ENCODE measurements around the gene RAD51AP2.

Gene RAD51AP2

GRCh38 chr2:17483496-17483895 lies 34.7 kb downstream of the RAD51AP2 start:
- TF ChIP-seq, protein P1, sequence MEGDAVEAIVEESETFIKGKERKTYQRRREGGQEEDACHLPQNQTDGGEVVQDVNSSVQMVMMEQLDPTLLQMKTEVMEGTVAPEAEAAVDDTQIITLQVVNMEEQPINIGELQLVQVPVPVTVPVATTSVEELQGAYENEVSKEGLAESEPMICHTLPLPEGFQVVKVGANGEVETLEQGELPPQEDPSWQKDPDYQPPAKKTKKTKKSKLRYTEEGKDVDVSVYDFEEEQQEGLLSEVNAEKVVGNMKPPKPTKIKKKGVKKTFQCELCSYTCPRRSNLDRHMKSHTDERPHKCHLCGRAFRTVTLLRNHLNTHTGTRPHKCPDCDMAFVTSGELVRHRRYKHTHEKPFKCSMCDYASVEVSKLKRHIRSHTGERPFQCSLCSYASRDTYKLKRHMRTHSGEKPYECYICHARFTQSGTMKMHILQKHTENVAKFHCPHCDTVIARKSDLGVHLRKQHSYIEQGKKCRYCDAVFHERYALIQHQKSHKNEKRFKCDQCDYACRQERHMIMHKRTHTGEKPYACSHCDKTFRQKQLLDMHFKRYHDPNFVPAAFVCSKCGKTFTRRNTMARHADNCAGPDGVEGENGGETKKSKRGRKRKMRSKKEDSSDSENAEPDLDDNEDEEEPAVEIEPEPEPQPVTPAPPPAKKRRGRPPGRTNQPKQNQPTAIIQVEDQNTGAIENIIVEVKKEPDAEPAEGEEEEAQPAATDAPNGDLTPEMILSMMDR (conservative IDR thresholded peaks at IDR 0.05; ENCODE audit: low read depth, low read length) = no peak
- Histone ChIP-seq H3K36me3 (ENCODE audit: insufficient read depth) (no peaks in the 10 kb centered on the region), H3K9ac (no peak overlapping the region), H4K20me1 (ENCODE audit: insufficient read depth) (no peaks in the 10 kb centered on the region), H3K27me3 (ENCODE audit: insufficient read depth, low read depth) (no peaks in the 10 kb centered on the region), H2AFZ (ENCODE audit: low read depth) (no peak overlapping the region), H3K79me2 (ENCODE audit: insufficient read depth, low read depth) (no peaks in the 10 kb centered on the region), H3K4me2 (no peak overlapping the region), H3K4me1 (ENCODE audit: low read depth, poor library complexity, severe bottlenecking) (no peaks in the 10 kb centered on the region), H3K27ac (no peak overlapping the region), H3K4me3 (IDR thresholded peaks at IDR 0.05; ENCODE audit: insufficient read depth, low read depth, low read length) (no peak overlapping the region)

DNA sequence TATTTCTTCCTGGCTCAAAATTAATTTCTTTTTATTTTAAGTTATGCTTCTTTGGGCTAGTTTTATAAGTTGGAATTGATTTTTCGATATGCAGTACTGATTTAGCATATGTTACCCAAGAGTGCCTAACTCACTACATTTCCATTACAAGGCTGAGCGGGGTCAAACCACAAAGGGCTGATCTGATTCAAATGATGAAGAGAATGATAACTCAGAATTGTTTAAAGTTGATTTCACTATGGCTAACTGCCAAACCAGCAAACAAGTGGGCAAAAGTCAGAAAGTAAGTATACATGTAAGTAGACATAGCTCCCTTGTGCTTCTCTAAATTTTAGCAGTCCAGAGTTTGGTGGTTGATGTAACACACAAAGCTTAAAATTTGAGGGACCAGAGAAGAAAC lies 35.6 kb downstream of the RAD51AP2 start:
- no peak overlapping the region for H3K4me3 ChIP-seq (IDR thresholded peaks at IDR 0.05; ENCODE audit: insufficient read depth, low read depth, low read length)
- no peak overlapping the region for H2AFZ ChIP-seq (ENCODE audit: low read depth)
- H3K36me3 ChIP-seq (ENCODE audit: insufficient read depth) = no peaks in the 10 kb centered on the region
- TF ChIP-seq, protein P1 (conservative IDR thresholded peaks at IDR 0.05; ENCODE audit: low read depth, low read length) = no peak
- no peak overlapping the region for H3K4me2 ChIP-seq
- no peaks in the 10 kb centered on the region for H4K20me1 ChIP-seq (ENCODE audit: insufficient read depth)
- H3K9ac ChIP-seq = no peak overlapping the region
- H3K79me2 ChIP-seq (ENCODE audit: insufficient read depth, low read depth) = no peaks in the 10 kb centered on the region
- H3K4me1 ChIP-seq (ENCODE audit: low read depth, poor library complexity, severe bottlenecking) = no peaks in the 10 kb centered on the region
- no peak overlapping the region for H3K27ac ChIP-seq
- H3K27me3 ChIP-seq (ENCODE audit: insufficient read depth, low read depth) = no peaks in the 10 kb centered on the region

DNA sequence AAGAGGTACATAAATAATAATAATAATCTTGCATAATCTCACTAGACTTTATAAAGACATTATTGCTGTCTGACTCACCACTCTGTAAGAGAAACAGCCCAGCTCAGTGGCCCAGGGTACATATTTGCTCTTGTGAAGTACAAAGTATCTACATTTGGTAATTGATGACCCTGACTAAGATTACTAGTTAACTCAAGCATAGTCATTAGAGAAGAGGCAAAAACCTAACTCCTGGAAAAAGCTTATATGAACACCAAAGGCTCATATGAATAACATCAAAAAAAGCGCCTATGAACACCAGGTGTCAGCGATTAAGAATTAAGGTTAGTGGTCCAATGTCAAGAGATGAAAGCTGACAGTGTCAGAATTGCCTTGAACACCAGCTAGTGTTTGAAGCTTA lies 38.4 kb downstream of the RAD51AP2 start:
- Histone ChIP-seq H3K36me3 (ENCODE audit: insufficient read depth) (no peaks in the 10 kb centered on the region), H3K27ac (no peak overlapping the region), H3K27me3 (ENCODE audit: insufficient read depth, low read depth) (no peaks in the 10 kb centered on the region), H3K79me2 (ENCODE audit: insufficient read depth, low read depth) (no peaks in the 10 kb centered on the region), H3K4me3 (IDR thresholded peaks at IDR 0.05; ENCODE audit: insufficient read depth, low read depth, low read length) (no peak overlapping the region), H2AFZ (ENCODE audit: low read depth) (no peak overlapping the region), H4K20me1 (ENCODE audit: insufficient read depth) (no peaks in the 10 kb centered on the region), H3K4me2 (no peak overlapping the region), H3K9ac (no peak overlapping the region), H3K4me1 (ENCODE audit: low read depth, poor library complexity, severe bottlenecking) (no peaks in the 10 kb centered on the region)
- TF ChIP-seq, protein P1 (conservative IDR thresholded peaks at IDR 0.05; ENCODE audit: low read depth, low read length) = no peak

DNA sequence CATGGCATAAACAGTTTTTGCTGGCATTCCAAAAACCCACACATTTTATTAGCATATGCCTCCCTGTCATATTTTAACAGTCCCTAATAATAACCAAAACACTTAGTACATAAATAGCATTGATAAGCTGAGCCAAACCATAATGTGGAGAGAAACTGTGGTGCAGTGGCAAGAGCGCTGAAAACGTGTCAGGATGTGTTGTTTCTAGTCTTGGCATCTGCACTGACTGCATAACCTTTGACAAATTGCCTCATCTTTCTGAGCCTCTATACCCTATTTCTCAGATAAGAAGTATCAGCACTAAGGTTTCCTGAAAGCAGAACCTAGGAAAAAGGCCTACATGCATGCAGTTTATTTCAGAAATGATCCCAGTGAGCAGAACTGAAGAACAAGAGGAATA lies 41.4 kb downstream of the RAD51AP2 start:
- Histone ChIP-seq H4K20me1 (ENCODE audit: insufficient read depth) (no peaks in the 10 kb centered on the region), H2AFZ (ENCODE audit: low read depth) (no peak overlapping the region), H3K9ac (no peak overlapping the region), H3K4me2 (no peak overlapping the region), H3K36me3 (ENCODE audit: insufficient read depth) (no peaks in the 10 kb centered on the region), H3K27ac (no peak overlapping the region), H3K79me2 (ENCODE audit: insufficient read depth, low read depth) (no peaks in the 10 kb centered on the region), H3K4me3 (IDR thresholded peaks at IDR 0.05; ENCODE audit: insufficient read depth, low read depth, low read length) (no peak overlapping the region), H3K4me1 (ENCODE audit: low read depth, poor library complexity, severe bottlenecking) (no peaks in the 10 kb centered on the region), H3K27me3 (ENCODE audit: insufficient read depth, low read depth) (no peaks in the 10 kb centered on the region)
- TF ChIP-seq, protein P1 (conservative IDR thresholded peaks at IDR 0.05; ENCODE audit: low read depth, low read length) = no peak
